GM19463 (cell line): Measurements from ENCODE around the gene LDB3.
A peak's percentile ranks its signal among the peaks of the same experiment; 100 is the strongest.
"Not testable (repeated sequence)": the region's sequence is repeated elsewhere in the genome, so short reads cannot be mapped to it uniquely, and the experiment has no call there.

Experiments
- ATAC-seq: cut with Tn5 transposase; IDR thresholded peaks from one replicate; pipeline ENCODE4 v1.9.1; 2021; ENCODE audit warnings: mild to moderate bottlenecking, moderate library complexity; ENCODE audit not compliant: unreplicated experiment

Gene LDB3, protein sequence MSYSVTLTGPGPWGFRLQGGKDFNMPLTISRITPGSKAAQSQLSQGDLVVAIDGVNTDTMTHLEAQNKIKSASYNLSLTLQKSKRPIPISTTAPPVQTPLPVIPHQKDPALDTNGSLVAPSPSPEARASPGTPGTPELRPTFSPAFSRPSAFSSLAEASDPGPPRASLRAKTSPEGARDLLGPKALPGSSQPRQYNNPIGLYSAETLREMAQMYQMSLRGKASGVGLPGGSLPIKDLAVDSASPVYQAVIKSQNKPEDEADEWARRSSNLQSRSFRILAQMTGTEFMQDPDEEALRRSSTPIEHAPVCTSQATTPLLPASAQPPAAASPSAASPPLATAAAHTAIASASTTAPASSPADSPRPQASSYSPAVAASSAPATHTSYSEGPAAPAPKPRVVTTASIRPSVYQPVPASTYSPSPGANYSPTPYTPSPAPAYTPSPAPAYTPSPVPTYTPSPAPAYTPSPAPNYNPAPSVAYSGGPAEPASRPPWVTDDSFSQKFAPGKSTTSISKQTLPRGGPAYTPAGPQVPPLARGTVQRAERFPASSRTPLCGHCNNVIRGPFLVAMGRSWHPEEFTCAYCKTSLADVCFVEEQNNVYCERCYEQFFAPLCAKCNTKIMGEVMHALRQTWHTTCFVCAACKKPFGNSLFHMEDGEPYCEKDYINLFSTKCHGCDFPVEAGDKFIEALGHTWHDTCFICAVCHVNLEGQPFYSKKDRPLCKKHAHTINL

DNA sequence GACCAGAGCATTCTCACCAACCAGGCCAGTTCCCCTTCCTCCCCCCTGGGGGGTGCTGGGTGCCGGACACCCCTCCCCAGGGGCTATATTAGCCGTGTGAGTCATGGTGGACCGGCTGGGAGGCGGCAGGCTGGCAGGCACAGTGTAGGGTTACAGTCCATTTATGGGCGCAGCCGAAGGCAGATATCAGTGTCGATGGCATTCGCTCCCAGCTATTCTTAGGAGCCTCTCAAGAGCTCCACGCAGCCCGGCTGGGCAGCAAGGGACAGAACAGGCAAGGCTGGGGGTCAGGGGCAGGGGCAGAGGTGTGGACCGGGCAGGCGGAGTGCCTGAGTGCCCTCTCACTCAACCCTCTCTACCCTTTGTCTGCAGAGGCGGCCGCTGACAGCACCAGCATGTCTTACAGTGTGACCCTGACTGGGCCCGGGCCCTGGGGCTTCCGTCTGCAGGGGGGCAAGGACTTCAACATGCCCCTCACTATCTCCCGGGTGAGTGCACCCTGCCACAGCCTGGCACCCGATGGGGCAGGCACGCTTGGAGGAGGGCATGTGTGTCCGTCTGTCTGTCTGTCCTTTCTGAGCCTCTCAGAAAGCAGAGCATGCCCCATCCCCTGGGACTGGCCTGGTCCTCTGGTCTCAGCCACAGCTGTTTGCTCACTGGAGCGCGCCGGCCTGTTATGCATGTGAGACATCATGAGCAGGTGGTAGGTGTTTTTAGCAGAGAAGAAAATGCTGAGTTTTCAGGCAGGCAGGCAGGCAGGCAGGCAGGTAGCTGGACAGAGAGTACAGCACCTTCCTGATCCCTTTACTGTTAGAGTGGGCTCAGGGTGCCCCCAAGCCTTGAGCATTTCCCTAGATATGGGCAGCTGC lies at the start of gene LDB3:
TSS of gene LDB3 (plus strand) at position 215 of the 869 bp plus-strand sequence. CDS start at position 396, 181 bp downstream.
- ATAC-seq, result peak; percentile 76

DNA sequence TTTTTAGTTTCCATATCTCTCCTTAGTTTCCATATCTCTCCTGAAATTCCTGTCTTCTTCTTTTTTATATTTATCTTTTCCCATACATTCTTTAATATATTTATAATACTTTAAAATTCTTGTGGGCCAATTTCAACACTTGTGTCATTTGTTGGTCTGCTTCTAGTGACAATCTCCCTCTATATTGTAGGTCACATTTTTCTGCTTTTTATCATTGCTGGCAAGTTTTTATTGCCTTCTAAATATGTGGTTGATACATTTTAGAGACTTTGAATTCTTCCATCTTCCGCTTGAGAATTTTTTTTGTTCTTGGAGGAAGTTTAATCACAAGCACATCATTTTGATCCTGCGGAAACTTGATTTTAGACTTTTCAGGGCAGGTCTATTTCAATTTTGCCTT lies 40.0 kb upstream of the LDB3 start:
- no peak for ATAC-seq

- ATAC-seq, result no peak
These were observed 38.2 kb upstream of the LDB3 start for GRCh38 chr10:86630079-86630478.

DNA sequence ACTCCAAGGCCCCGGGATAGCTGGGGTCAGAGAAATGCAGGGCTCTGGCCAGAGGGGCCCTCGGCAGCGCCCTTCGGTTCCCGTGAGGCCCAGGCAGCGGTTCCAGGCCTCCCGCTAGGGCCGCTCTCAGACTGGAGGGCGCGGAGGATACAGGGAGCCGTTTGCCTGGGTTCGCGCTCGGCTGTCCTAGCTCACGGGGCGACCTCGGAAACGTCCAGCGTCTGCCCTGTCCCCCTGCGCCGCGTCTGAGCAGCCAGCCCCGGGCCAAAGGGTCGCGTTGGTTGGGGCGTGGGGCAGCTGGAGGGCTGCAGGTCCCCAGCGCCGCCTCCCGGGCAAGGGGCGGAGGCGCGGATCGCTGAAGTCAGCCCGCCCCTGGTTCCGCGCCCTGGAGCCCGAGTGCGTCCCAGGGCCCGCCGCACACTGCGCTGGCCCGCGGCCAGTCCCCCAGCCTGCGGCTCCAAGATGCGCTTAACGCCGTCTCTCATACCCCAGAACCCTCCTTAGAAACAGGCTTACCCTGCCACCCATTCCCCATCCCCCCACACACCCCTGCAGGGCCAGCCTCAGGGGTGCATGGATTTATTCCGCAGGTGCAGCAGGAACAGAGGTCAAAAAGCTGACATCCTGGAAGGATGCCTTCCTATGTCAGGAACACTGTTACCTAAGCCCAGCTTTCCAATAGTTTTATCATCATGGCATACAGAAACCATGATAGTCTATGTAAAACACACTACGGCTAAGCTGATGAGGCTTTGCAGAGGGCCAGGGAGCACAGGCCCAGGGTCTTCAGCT lies 36.1 kb upstream of the LDB3 start:
- ATAC-seq, result no peak

DNA sequence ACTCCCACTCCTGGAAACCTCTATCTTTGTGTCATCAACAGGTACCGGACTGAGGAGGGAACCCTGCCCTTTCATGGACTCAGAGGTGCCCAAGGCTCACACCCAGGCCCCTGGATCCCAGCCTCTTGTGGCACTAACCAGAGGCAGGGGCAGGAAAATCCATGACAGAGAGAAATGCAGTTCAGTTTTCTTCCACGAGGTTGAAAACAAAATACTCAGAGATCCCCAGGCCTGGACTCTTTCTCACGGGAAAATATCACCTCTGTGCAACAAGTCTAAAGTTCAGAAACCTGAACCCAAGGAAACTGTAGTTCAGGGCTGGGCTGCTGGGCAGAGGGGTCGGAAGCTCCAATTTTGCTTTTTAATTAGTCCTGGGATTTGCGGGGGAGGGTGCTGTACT lies 35.4 kb upstream of the LDB3 start:
- ATAC-seq, result no peak

DNA sequence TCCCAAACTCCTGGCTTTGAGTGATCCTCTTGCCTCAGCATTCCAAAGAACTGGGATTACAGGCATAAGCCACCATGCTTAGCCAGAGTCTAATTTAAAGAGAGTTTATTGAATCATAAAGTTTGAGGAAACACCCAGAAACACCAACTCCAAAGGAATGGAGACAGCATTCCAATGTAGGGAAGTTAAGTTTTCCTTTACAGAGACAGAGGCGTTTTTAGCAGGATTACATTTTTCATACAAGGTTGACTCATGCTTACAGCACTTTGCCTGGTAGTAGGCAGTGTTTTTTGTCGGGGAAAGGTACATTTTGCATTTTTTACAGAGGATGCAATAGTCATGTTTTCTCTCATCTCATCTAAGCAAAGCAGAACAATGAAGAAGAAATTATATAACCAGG lies 32.9 kb upstream of the LDB3 start:
- no peak for ATAC-seq

DNA sequence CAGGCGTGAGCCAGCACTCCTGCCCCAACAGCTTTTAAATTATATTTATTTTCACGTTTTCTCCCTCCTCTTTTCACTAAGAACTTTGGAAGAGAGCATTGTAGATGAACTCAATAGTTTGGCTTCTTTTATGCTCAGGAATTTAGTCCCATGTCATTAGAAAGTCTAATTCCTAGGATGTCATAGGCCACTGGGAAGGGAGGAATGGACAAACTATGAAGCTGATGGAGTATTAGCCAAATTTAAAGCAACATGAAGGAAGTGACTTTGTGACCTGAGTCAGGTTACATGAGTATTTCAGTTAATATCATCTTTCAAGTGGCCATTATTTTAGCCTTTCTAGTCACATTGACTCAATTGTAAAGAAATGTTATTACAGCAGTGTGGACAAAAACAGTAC lies 32.0 kb upstream of the LDB3 start:
- no peak for ATAC-seq

- no peak for ATAC-seq
These were observed 26.3 kb upstream of the LDB3 start for GRCh38 chr10:86642021-86642420.

GRCh38 chr10:86642499-86642898 lies 25.8 kb upstream of the LDB3 start:
- no peak for ATAC-seq

GRCh38 chr10:86644152-86644793 lies 24.0 kb upstream of the LDB3 start:
- ATAC-seq, result peak; percentile 39

DNA sequence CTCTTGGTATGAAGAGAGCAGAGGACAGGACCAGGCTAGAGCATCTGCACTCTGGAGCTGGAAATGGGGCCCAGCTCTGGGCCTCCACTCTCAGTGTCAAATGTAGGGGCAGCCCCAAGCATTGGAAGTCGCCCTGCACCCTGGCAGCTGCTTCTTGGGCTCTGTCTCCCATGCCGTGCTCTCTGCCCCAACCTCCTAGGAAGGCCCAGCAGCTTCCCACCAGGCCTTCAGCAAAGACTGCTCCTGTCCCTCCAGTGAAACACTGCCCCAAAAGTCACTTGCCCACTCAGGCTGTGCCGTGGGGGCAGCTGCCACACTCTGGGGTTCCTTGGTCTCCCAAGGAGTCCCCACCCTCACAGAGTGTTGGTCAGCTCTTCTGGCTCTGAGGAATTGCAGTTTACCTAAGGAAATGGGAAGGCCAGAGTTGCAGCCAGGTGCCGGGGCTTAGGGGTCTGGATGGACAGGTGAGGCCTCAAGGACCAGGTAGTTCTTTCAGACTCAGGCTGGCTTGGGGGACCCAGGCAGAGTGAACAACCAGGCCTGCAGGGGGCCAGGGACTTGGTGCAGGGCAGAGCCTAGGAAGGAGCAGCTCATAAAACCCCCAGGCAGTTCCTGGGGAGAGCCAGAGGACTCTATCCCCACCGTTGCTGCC lies 23.4 kb upstream of the LDB3 start:
- ATAC-seq, result peak; percentile 27

DNA sequence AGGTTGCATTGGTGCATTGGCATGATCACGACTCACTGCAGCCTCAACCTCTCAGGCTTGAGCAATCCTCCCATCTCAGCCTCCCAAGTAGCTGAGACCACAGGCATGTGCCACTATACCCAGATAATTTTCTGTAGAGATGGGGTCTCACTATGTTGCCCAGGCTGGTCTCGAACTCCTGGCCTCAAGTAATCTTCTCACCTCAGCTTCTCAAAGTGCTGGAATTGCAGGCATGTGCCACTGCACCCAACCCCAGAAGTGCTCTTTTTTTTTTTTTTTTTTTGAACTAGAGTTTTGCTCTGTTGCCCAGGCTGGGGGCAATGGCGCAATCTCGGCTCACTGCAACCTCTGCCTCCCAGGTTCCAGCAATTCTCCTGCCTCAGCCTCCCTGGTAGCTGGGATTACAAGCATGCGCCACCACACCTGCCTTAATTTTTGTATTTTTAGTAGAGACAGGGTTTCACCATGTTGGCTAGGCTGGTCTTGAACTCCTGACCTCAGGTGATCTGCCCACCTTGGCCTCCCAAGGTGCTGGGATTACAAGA lies 22.6 kb upstream of the LDB3 start:
- not testable (repeated sequence) for ATAC-seq

DNA sequence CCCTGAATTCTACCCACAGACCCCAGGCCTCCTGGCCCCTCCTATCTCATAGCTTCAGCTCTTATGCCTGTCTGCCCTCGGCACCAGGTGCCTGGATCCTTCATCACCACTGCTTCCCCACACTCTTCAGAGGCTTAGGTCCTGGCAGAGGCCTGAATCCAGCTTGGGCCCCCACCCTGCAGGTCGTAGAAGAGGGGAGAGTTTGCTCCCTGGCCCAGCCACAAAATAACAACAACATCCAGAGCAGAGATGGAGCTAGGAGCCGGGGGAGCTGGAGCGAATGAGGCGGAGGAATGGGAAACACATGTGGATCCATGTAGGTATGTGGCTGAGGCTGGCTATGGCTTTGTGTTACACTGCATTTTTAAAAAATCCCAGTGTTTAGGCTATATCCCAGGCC lies 21.8 kb upstream of the LDB3 start:
- no peak for ATAC-seq

DNA sequence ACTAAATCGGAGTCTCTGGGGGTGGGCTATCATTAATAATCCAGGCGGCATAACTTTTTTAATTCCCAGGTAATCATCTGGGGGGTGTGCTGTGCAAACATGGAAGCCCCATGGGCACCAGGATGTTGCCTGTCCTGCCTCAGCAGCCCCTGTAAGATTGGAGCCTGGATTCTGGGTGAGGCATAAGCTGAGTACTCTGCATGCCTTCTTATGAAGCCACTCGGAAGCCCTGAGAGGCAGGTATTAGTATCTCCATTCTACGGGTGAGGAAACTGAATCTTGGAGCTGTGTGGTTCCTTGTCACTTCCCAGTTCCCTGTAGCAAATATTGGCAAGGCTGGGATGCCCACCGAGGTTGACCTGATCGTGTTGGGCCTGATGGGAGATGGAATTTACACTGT lies 21.4 kb upstream of the LDB3 start:
- ATAC-seq, result no peak

- ATAC-seq, result no peak
These were observed 20.3 kb upstream of the LDB3 start for GRCh38 chr10:86647773-86648703.

DNA sequence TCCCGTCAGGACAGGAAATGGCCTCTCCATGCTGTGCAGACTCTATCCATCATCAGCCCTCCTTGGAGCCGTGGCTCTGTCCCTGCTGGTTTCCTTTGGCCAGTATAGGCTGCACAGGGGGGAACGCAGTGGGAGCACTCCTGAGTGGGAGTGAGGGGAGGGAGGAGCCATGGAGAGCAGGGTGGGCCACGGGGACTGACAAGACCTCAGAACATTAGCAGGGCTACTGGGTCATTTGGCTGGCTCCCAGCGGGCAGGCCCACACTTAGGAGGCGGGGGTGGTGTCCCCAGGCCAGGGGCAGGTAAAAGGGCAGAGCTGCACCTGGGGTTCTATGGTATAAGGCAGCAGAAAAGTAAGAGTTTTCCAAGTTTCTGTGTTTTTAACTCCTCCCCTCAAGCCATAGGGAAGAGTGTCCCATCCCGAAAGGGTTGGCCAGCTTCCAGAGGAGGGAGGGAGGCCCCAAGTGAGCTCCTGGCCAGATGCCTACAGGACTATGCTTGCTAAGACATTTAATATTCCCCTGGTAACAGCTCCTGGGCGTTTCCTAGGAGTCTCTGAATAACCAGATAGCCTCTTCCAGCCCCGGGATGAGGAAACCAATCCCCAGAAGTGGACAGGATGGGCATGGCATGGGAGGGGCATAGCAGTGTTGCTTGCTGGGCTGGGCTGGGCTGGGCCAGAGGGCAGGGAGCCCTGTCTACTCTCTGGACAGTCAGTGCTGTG lies 19.4 kb upstream of the LDB3 start:
- no peak for ATAC-seq

DNA sequence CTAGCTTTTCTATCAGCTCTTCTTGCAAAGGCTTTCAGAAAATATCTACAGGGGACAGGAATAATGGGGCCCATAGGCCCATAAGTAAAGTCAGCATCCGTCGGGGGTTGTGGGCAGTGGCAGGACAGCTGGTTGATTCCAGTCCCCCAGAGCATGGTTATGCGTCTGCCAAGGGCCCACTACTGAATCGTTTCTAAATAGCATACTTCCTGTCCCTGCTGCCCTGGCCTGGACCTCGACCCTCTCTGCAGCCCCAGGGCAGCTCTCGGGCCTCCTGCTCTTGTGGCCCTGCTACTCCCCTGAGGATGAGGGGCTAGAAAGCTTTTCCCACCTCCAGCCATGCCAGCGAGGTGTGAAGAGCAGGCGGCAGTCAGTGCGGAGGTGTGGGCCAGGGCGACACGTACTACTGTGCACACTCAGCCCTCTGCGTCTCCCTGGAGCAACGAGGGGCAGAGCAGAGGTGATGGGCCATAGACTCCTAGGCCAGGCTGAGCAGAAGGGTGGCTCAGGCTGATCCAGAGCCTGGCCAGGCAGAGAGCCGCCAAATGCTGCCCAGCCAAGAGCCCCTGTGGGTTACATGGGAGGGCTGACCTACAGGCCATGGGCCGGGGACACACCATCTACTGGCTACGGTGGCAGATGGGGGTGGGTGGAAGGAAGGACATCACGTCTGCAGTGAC lies 18.7 kb upstream of the LDB3 start:
- no peak for ATAC-seq
